Stimulated activated naive B cell treated with anti-CD40 and anti-IgM and Interleukin-4, amounts not matched to agents 10 μg/mL and 1 μg/mL and 100 μg/mL, for 72 hours (primary cell): ENCODE results near the gene SHISA4.

Experiments
- ATAC-seq, 2 donors: fragments of 150-1000 bp; cut with Tn5 transposase; replicated peaks; 2 replicates each; pipeline ENCODE4 v1.10.0; 2021; ENCODE audit warnings: moderate library complexity in 1 of 2
- DNase-seq: peaks from one replicate; pipeline ENCODE4 v3.0.0; 2021
- H3K27ac Mint-ChIP-seq: one replicate; pipeline ENCODE4 v1.8.0; 2022; ENCODE audit warnings: mild to moderate bottlenecking, mixed read lengths
- H3K27me3 Mint-ChIP-seq, 2 donors: one replicate each; pipeline ENCODE4 v1.8.0; 2022; ENCODE audit warnings: mixed read lengths in 2 of 2
- H3K36me3 Mint-ChIP-seq, 2 donors: one replicate each; pipeline ENCODE4 v1.8.0; 2022; ENCODE audit warnings: mixed read lengths in 2 of 2, mild to moderate bottlenecking in 1 of 2
- H3K4me1 Mint-ChIP-seq, 2 donors: one replicate each; pipeline ENCODE4 v1.8.0; 2022; ENCODE audit warnings: mixed read lengths in 2 of 2, mild to moderate bottlenecking in 1 of 2
- H3K4me3 Mint-ChIP-seq, 2 donors: one replicate each; pipeline ENCODE4 v1.8.0; 2022; ENCODE audit warnings: mild to moderate bottlenecking in 2 of 2, mixed read lengths in 2 of 2, moderate library complexity in 1 of 2
- H3K9me3 Mint-ChIP-seq, 2 donors: one replicate each; pipeline ENCODE4 v1.8.0; 2022; ENCODE audit warnings: mixed read lengths in 2 of 2, mild to moderate bottlenecking in 1 of 2

SHISA4 gene

GRCh38 chr1:201916649-201917249 lies 28.1 kb downstream of the SHISA4 start:
- Mint-ChIP-seq H3K27ac (no peak overlapping the region), H3K4me3 (no peak overlapping the region), H3K9me3 (no peaks in the 10 kb centered on the region), H3K4me1 (no peaks in the 10 kb centered on the region), H3K27me3 (peaks cover 32 to 42% of the 10 kb centered on the region in 2 donors), H3K36me3 (no peaks in the 10 kb centered on the region)
- peak in 1 of 2 donors; percentile 46 for ATAC-seq
- DNase-seq = no peak

GRCh38 chr1:201917362-201918033 lies 28.8 kb downstream of the SHISA4 start:
- no peak for DNase-seq
- no peaks in the 10 kb centered on the region for H3K4me1 Mint-ChIP-seq

GRCh38 chr1:201918343-201918742 lies 29.6 kb downstream of the SHISA4 start:
- peaks cover 32 to 47% of the 10 kb centered on the region in 2 donors for H3K27me3 Mint-ChIP-seq
- no peak for DNase-seq
- no peak overlapping the region for H3K27ac Mint-ChIP-seq
- H3K9me3 Mint-ChIP-seq = no peaks in the 10 kb centered on the region
- no peak for ATAC-seq
- no peak overlapping the region for H3K4me3 Mint-ChIP-seq
- H3K36me3 Mint-ChIP-seq = no peaks in the 10 kb centered on the region
- H3K4me1 Mint-ChIP-seq = no peaks in the 10 kb centered on the region

More at GRCh38 chr1:201917362-201918033, 28.8 kb downstream of the SHISA4 start:
- no peaks in the 10 kb centered on the region for H3K36me3 Mint-ChIP-seq
- H3K4me3 Mint-ChIP-seq = no peak overlapping the region
- ATAC-seq = no peak
- no peak overlapping the region for H3K27ac Mint-ChIP-seq
- H3K9me3 Mint-ChIP-seq = no peaks in the 10 kb centered on the region
- H3K27me3 Mint-ChIP-seq = peaks cover 32 to 47% of the 10 kb centered on the region in 2 donors

GRCh38 chr1:201921952-201922558 lies 33.4 kb downstream of the SHISA4 start:
- no peaks in the 10 kb centered on the region for H3K36me3 Mint-ChIP-seq
- ATAC-seq (no peak), DNase-seq (no peak)
- no peaks in the 10 kb centered on the region for H3K9me3 Mint-ChIP-seq
- H3K4me3 Mint-ChIP-seq = no peak overlapping the region
- H3K27ac Mint-ChIP-seq = no peak overlapping the region
- no peaks in the 10 kb centered on the region for H3K4me1 Mint-ChIP-seq
- H3K27me3 Mint-ChIP-seq = peaks cover 26 to 29% of the 10 kb centered on the region in 2 donors

GRCh38 chr1:201925301-201925567 lies 36.5 kb downstream of the SHISA4 start:
- Mint-ChIP-seq H3K4me1 (no peaks in the 10 kb centered on the region), H3K27ac (no peak overlapping the region), H3K36me3 (no peaks in the 10 kb centered on the region), H3K4me3 (no peak overlapping the region), H3K27me3 (peaks cover 17 to 19% of the 10 kb centered on the region in 2 donors), H3K9me3 (no peaks in the 10 kb centered on the region)
- no peak for DNase-seq
- no peak for ATAC-seq

- Mint-ChIP-seq H3K36me3 (no peaks in the 10 kb centered on the region), H3K27me3 (peaks cover 10 to 13% of the 10 kb centered on the region in 2 donors), H3K9me3 (no peaks in the 10 kb centered on the region), H3K27ac (no peak overlapping the region), H3K4me1 (no peaks in the 10 kb centered on the region), H3K4me3 (no peak overlapping the region)
- DNase-seq (no peak), ATAC-seq (no peak)
Observed at GRCh38 chr1:201925981-201926645, 37.4 kb downstream of the SHISA4 start.

GRCh38 chr1:201928266-201928665 lies 39.6 kb downstream of the SHISA4 start:
- Mint-ChIP-seq H3K36me3 (no peaks in the 10 kb centered on the region), H3K27me3 (peaks cover 0 to 8% of the 10 kb centered on the region in 2 donors), H3K4me3 (no peak overlapping the region), H3K9me3 (no peaks in the 10 kb centered on the region), H3K27ac (no peak overlapping the region), H3K4me1 (no peaks in the 10 kb centered on the region)
- DNase-seq = no peak
- no peak for ATAC-seq

- Mint-ChIP-seq H3K27ac (no peak overlapping the region), H3K9me3 (no peaks in the 10 kb centered on the region), H3K4me1 (no peaks in the 10 kb centered on the region), H3K4me3 (no peak overlapping the region), H3K27me3 (peaks cover 2 to 11% of the 10 kb centered on the region in 2 donors), H3K36me3 (no peaks in the 10 kb centered on the region)
- ATAC-seq (no peak), DNase-seq (no peak)
Observed at GRCh38 chr1:201930137-201930536, 41.4 kb downstream of the SHISA4 start.

GRCh38 chr1:201930803-201931202 lies 42.1 kb downstream of the SHISA4 start:
- ATAC-seq = no peak
- no peaks in the 10 kb centered on the region for H3K36me3 Mint-ChIP-seq

GRCh38 chr1:201933840-201934430 lies 45.2 kb downstream of the SHISA4 start:
- ATAC-seq (no peak), DNase-seq (no peak)
- Mint-ChIP-seq H3K27ac (no peak overlapping the region), H3K9me3 (no peaks in the 10 kb centered on the region), H3K27me3 (peaks cover 11 to 12% of the 10 kb centered on the region in 2 donors), H3K4me3 (no peak overlapping the region), H3K36me3 (no peaks in the 10 kb centered on the region), H3K4me1 (no peaks in the 10 kb centered on the region)

More at GRCh38 chr1:201930803-201931202, 42.1 kb downstream of the SHISA4 start:
- no peaks in the 10 kb centered on the region for H3K9me3 Mint-ChIP-seq
- DNase-seq = no peak
- no peaks in the 10 kb centered on the region for H3K4me1 Mint-ChIP-seq
- H3K27ac Mint-ChIP-seq = no peak overlapping the region
- H3K4me3 Mint-ChIP-seq = no peak overlapping the region
- H3K27me3 Mint-ChIP-seq = peaks cover 0 to 12% of the 10 kb centered on the region in 2 donors

- Mint-ChIP-seq H3K27me3 (peaks cover 20 to 34% of the 10 kb centered on the region in 2 donors), H3K9me3 (no peaks in the 10 kb centered on the region), H3K4me3 (no peak overlapping the region), H3K4me1 (no peaks in the 10 kb centered on the region), H3K27ac (no peak overlapping the region), H3K36me3 (no peaks in the 10 kb centered on the region)
- ATAC-seq (no peak), DNase-seq (no peak)
Observed at GRCh38 chr1:201937624-201938213, 49.0 kb downstream of the SHISA4 start.

GRCh38 chr1:201938440-201939035 lies 49.8 kb downstream of the SHISA4 start:
- H3K9me3 Mint-ChIP-seq = no peaks in the 10 kb centered on the region
- peaks cover 20 to 41% of the 10 kb centered on the region in 2 donors for H3K27me3 Mint-ChIP-seq
- H3K4me3 Mint-ChIP-seq = no peak overlapping the region
- DNase-seq (no peak), ATAC-seq (no peak)
- H3K27ac Mint-ChIP-seq = no peak overlapping the region
- H3K36me3 Mint-ChIP-seq = no peaks in the 10 kb centered on the region
- H3K4me1 Mint-ChIP-seq = no peaks in the 10 kb centered on the region

GRCh38 chr1:201939148-201939547 lies 50.5 kb downstream of the SHISA4 start:
- Mint-ChIP-seq H3K27me3 (peaks cover 25 to 46% of the 10 kb centered on the region in 2 donors), H3K4me3 (no peak overlapping the region)

GRCh38 chr1:201939574-201939973 lies 50.9 kb downstream of the SHISA4 start:
- Mint-ChIP-seq H3K9me3 (no peaks in the 10 kb centered on the region), H3K27ac (no peak overlapping the region), H3K27me3 (peaks cover 27 to 45% of the 10 kb centered on the region in 2 donors), H3K4me1 (no peaks in the 10 kb centered on the region), H3K4me3 (no peak overlapping the region), H3K36me3 (no peaks in the 10 kb centered on the region)
- ATAC-seq = no peak
- no peak for DNase-seq

More at GRCh38 chr1:201939148-201939547, 50.5 kb downstream of the SHISA4 start:
- H3K4me1 Mint-ChIP-seq = no peaks in the 10 kb centered on the region
- H3K27ac Mint-ChIP-seq = no peak overlapping the region
- no peak for ATAC-seq
- DNase-seq = no peak
- no peaks in the 10 kb centered on the region for H3K36me3 Mint-ChIP-seq
- H3K9me3 Mint-ChIP-seq = no peaks in the 10 kb centered on the region
